Activated naive CD4-positive, alpha-beta T cell treated with anti-CD3 and anti-CD28 coated beads, Interleukin-2, amount 10 ng/mL, durations not matched to agents 7 days and 5 days (primary cell): Measurements from ENCODE around the gene TEDC1.
A peak's percentile ranks its signal among the peaks of the same experiment; 100 is the strongest.

ENCODE experiments used
- CTCF ChIA-PET: fragments of 350-600 bp; sonication (Branson Sonifier 250); formaldehyde crosslinking; loops from one replicate; lab custom pipeline; 2021; ENCODE audit warnings: antibody characterized with exemption; lab: Charles Lee
- DNase-seq: peaks from one replicate; pipeline ENCODE4 v3.0.0-alpha.2; 2020
- H3K27ac Mint-ChIP-seq: one replicate; pipeline ENCODE4 v1.8.0; 2021; ENCODE audit warnings: mild to moderate bottlenecking, moderate library complexity, mixed read lengths
- H3K27me3 Mint-ChIP-seq: one replicate; pipeline ENCODE4 v1.8.0; 2021; ENCODE audit warnings: mild to moderate bottlenecking, mixed read lengths
- H3K36me3 Mint-ChIP-seq: one replicate; pipeline ENCODE4 v1.8.0; 2021; ENCODE audit warnings: mixed read lengths
- H3K4me1 Mint-ChIP-seq: one replicate; pipeline ENCODE4 v1.8.0; 2021; ENCODE audit warnings: mixed read lengths
- H3K4me3 Mint-ChIP-seq: one replicate; pipeline ENCODE4 v1.8.0; 2021; ENCODE audit warnings: mild to moderate bottlenecking, moderate library complexity, mixed read lengths
- H3K9me3 Mint-ChIP-seq: one replicate; pipeline ENCODE4 v1.8.0; 2021; ENCODE audit warnings: mixed read lengths

The TEDC1 gene

GRCh38 chr14:105450864-105451720, 40.0 kb upstream of the TEDC1 start:
- no peak overlapping the region for H3K4me3 Mint-ChIP-seq
- CTCF ChIA-PET = no interaction called here
- no peaks in the 10 kb centered on the region for H3K9me3 Mint-ChIP-seq

GRCh38 chr14:105452963-105453362, 38.1 kb upstream of the TEDC1 start:
- H3K4me1 Mint-ChIP-seq = no peaks in the 10 kb centered on the region
- no peaks in the 10 kb centered on the region for H3K9me3 Mint-ChIP-seq
- no peaks in the 10 kb centered on the region for H3K27me3 Mint-ChIP-seq
- H3K4me3 Mint-ChIP-seq = no peak overlapping the region
- no peak overlapping the region for H3K27ac Mint-ChIP-seq
- H3K36me3 Mint-ChIP-seq = peaks cover 6% of the 10 kb centered on the region
- DNase-seq = no peak
- CTCF ChIA-PET = no interaction called here

More at GRCh38 chr14:105450864-105451720, 40.0 kb upstream of the TEDC1 start:
- Mint-ChIP-seq H3K36me3 (peaks cover 6% of the 10 kb centered on the region), H3K27ac (no peak overlapping the region), H3K4me1 (no peaks in the 10 kb centered on the region), H3K27me3 (no peaks in the 10 kb centered on the region)
- no peak for DNase-seq

DNA sequence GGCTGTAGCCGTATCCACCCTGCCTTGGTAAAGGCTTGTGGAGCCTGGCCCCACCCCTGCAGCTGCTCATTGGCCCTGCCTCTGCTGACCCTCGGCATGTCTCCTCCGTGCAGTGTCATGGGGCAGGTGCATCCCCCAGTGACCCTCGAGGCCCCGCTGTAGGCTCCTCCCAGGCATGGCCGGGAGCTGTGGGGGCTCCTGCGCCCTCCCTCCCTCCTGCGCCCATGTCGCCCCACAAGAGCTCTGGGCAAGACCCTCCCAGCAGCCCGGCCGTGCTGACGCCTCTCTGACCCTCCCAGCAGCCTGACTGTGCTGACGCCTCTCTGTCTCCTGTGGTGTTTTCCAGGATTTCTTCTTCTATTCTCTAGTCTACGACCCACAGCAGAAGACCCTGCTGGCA, 37.2 kb upstream of the TEDC1 start:
- H3K4me3 Mint-ChIP-seq = no peak overlapping the region
- H3K27me3 Mint-ChIP-seq = no peaks in the 10 kb centered on the region
- H3K4me1 Mint-ChIP-seq = no peaks in the 10 kb centered on the region
- no peak for DNase-seq
- peaks cover 6% of the 10 kb centered on the region for H3K36me3 Mint-ChIP-seq
- no peaks in the 10 kb centered on the region for H3K9me3 Mint-ChIP-seq
- CTCF ChIA-PET = no interaction called here
- H3K27ac Mint-ChIP-seq = no peak overlapping the region

GRCh38 chr14:105455086-105455640, 35.9 kb upstream of the TEDC1 start:
- H3K9me3 Mint-ChIP-seq = no peaks in the 10 kb centered on the region
- no peak for DNase-seq
- peaks cover 6% of the 10 kb centered on the region for H3K36me3 Mint-ChIP-seq
- no peaks in the 10 kb centered on the region for H3K27me3 Mint-ChIP-seq
- H3K4me1 Mint-ChIP-seq = no peaks in the 10 kb centered on the region
- H3K27ac Mint-ChIP-seq = peak overlapping the region; percentile 49
- CTCF ChIA-PET = interaction anchor here (0.7 kb wide), 1 partner anchor 18 kb away, joined by 3 read pairs; no protein-coding TSS in a partner anchor
- no peak overlapping the region for H3K4me3 Mint-ChIP-seq

DNA sequence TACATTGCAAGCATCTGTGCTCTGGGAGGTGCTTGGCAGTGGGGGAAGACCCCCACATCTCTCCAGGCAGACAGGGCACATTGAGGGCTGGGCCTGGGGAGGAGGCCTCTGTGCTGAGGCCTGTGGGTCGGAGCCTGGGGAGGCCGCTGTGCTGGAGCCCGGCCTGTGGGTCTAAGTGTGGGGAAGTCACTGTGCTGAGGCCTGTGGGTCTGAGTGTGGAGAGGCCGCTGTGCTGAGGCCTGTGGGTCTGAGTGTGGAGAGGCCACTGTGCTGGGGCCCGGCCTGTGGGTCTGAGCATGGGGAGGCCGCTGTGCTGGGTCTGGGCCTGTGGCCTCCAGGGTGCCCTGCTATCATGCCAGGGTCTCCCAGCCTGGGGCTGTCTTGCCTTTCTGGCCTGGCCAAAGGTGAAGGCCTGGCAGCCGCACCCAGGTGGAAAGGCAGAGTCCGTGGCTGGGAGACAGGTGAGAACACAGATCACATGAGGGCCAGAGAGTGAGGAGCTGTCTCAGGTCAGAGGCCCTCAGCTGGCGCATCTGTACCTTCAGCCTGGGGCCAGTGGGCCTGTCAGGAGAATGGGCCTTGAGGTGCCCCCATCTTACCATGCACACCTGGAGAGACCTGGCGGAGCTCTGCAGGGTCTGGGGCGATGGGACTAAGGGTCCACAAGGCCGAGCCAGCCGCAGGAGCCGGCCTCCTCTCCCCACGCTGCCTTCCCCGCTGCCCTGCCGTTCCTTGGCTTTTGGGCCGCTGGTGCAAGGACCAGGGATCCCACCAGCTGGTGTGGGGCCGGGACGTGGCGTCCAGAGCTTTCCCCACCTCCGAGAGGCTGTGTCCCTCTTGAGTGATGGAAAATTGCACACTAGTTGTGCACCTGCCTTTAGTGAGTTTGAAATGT, 35.0 kb upstream of the TEDC1 start:
- CTCF ChIA-PET = no interaction called here
- Mint-ChIP-seq H3K27me3 (no peaks in the 10 kb centered on the region), H3K4me1 (no peaks in the 10 kb centered on the region), H3K4me3 (no peak overlapping the region), H3K27ac (peak overlapping the region; percentile 49), H3K36me3 (peaks cover 6% of the 10 kb centered on the region), H3K9me3 (no peaks in the 10 kb centered on the region)
- DNase-seq = no peak

- CTCF ChIA-PET = interaction anchor here (0.8 kb wide), 1 partner anchor 8 kb away, joined by 4 read pairs; no protein-coding TSS in a partner anchor
- Mint-ChIP-seq H3K4me3 (no peak overlapping the region), H3K9me3 (no peaks in the 10 kb centered on the region), H3K27me3 (no peaks in the 10 kb centered on the region), H3K36me3 (peaks cover 8% of the 10 kb centered on the region), H3K4me1 (no peaks in the 10 kb centered on the region), H3K27ac (no peak overlapping the region)
- no peak for DNase-seq
Measured at GRCh38 chr14:105456736-105457617, 34.1 kb upstream of the TEDC1 start.

GRCh38 chr14:105458010-105458409, 33.0 kb upstream of the TEDC1 start:
- CTCF ChIA-PET = interaction anchor here (0.8 kb wide), 1 partner anchor 9 kb away, joined by 4 read pairs; no protein-coding TSS in a partner anchor
- peaks cover 8% of the 10 kb centered on the region for H3K36me3 Mint-ChIP-seq
- DNase-seq = no peak
- H3K4me3 Mint-ChIP-seq = no peak overlapping the region
- H3K4me1 Mint-ChIP-seq = no peaks in the 10 kb centered on the region
- no peaks in the 10 kb centered on the region for H3K9me3 Mint-ChIP-seq
- no peak overlapping the region for H3K27ac Mint-ChIP-seq
- H3K27me3 Mint-ChIP-seq = no peaks in the 10 kb centered on the region

- no peaks in the 10 kb centered on the region for H3K4me1 Mint-ChIP-seq
- no peak overlapping the region for H3K27ac Mint-ChIP-seq
- H3K4me3 Mint-ChIP-seq = no peak overlapping the region
- CTCF ChIA-PET = no interaction called here
- H3K27me3 Mint-ChIP-seq = no peaks in the 10 kb centered on the region
- DNase-seq = no peak
- no peaks in the 10 kb centered on the region for H3K9me3 Mint-ChIP-seq
- H3K36me3 Mint-ChIP-seq = peaks cover 11% of the 10 kb centered on the region
Measured at GRCh38 chr14:105458571-105458970, 32.5 kb upstream of the TEDC1 start.

GRCh38 chr14:105460116-105460515, 30.9 kb upstream of the TEDC1 start:
- no peak for DNase-seq
- CTCF ChIA-PET = no interaction called here
- no peak overlapping the region for H3K27ac Mint-ChIP-seq
- H3K9me3 Mint-ChIP-seq = no peaks in the 10 kb centered on the region
- no peaks in the 10 kb centered on the region for H3K4me1 Mint-ChIP-seq
- H3K27me3 Mint-ChIP-seq = no peaks in the 10 kb centered on the region
- H3K36me3 Mint-ChIP-seq = peaks cover 11% of the 10 kb centered on the region
- H3K4me3 Mint-ChIP-seq = no peak overlapping the region

DNA sequence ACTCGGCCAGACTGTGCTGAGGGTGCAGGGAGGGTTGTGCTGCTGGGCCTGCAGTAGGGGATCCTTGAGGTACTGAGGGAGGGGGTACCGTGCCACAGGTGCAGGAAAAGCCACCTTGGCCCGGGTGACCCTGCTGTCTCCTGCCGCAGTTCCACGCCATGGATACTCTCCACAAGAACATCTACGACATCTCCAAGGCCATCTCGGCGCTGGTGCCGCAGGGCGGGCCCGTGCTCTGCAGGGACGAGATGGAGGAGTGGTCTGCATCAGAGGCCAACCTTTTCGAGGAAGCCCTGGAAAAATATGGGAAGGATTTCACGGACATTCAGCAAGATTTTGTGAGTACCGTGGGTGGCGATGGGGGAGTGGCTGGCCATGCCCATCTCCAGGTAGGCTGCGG, 30.4 kb upstream of the TEDC1 start:
- Mint-ChIP-seq H3K9me3 (no peaks in the 10 kb centered on the region), H3K4me1 (no peaks in the 10 kb centered on the region), H3K27me3 (no peaks in the 10 kb centered on the region), H3K4me3 (no peak overlapping the region), H3K27ac (no peak overlapping the region), H3K36me3 (peaks cover 8% of the 10 kb centered on the region)
- CTCF ChIA-PET = no interaction called here
- no peak for DNase-seq

DNA sequence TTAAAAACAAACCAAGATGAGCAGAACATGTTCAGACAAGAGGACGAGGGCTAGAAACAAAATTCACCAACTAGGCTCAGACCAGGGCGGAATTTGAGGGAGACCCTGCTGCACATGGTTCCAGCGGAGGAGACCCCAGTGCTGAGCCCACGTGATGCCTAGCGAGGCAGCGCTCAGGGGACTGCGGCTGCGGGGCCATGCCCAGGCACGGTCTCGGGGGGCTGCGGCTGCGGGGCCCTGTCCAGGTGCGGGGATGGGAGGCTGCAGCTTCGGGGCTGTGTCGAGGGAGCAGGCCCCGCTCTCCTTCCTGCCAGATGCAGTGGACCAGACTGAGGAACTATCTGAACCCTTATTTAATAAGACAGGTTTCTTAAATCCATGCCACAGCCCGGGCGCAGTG, 29.1 kb upstream of the TEDC1 start:
- Mint-ChIP-seq H3K4me3 (no peak overlapping the region), H3K36me3 (peaks cover 9% of the 10 kb centered on the region), H3K27ac (no peak overlapping the region), H3K9me3 (no peaks in the 10 kb centered on the region), H3K4me1 (no peaks in the 10 kb centered on the region), H3K27me3 (no peaks in the 10 kb centered on the region)
- no peak for DNase-seq
- CTCF ChIA-PET = no interaction called here

- CTCF ChIA-PET = no interaction called here
- no peaks in the 10 kb centered on the region for H3K27me3 Mint-ChIP-seq
- peaks cover 9% of the 10 kb centered on the region for H3K36me3 Mint-ChIP-seq
Measured at GRCh38 chr14:105464501-105464900, 26.5 kb upstream of the TEDC1 start.

DNA sequence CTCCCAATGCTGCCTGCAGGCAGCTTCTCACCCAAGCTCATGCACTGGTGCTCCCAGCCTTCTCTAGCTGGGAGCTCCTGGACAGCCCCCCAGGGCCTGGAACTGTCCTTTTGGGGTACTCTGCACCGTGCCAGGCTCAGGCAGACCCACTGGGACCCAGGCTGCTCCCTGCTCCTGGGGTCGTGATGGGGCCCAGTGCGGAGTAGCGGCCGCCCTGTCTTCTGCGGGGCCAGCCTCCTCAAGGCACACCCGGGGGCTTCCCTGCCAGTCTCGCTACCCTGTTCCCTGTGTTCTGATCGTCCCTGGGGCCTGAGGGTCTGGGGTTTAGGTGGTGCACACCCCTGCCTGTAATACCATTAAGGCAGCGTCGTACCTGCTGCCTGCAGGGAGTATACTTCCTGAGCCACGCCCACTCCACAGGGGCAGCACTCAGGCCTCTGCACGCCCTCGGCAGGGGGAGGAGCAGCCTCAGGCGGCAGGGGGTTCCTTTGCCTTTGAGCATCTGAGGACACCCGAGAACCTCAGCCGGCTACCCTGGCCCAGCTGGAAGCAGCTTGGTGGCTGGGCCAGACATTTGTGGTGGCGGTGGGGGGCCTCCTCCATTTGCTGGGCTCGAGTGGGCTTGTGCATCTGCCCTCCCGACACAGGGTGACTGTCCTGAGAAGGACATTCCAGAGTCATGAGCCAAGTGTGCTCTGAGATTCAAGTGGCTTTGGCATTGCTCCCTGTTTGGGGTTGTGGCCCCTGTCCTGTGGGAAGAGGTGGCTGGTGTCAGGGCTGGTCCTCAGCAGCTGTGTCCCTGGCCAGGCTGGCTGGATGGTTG, 25.6 kb upstream of the TEDC1 start:
- Mint-ChIP-seq H3K36me3 (peaks cover 9% of the 10 kb centered on the region), H3K4me1 (no peaks in the 10 kb centered on the region), H3K9me3 (no peaks in the 10 kb centered on the region), H3K27ac (no peak overlapping the region), H3K27me3 (no peaks in the 10 kb centered on the region), H3K4me3 (no peak overlapping the region)
- DNase-seq = no peak
- CTCF ChIA-PET = no interaction called here

More at GRCh38 chr14:105464501-105464900, 26.5 kb upstream of the TEDC1 start:
- Mint-ChIP-seq H3K9me3 (no peaks in the 10 kb centered on the region), H3K4me3 (no peak overlapping the region), H3K4me1 (no peaks in the 10 kb centered on the region), H3K27ac (no peak overlapping the region)
- no peak for DNase-seq
